A549 (cell line): ENCODE results near the gene NCOR2.

Experiments
- CTCF ChIP-seq: fragments of >200 bp; sonication (Bioruptor Twin); formaldehyde crosslinking; IDR thresholded peaks from 3 replicates; pipeline ENCODE4 v1.5.1; 2016
- MAFK ChIP-seq: fragments of 450-650 bp; IDR thresholded peaks from 2 replicates; pipeline ENCODE4 v1.6.1; 2014; ENCODE audit not compliant: partially characterized antibody
- MYC ChIP-seq: IDR thresholded peaks from 2 replicates; pipeline ENCODE4 v1.6.1; 2012; ENCODE audit warnings: mild to moderate bottlenecking, inconsistent platforms, low read length, improper control_type of control experiment, borderline replicate concordance
- NPAS2 ChIP-seq: fragments of 250-450 bp; sonication (Bioruptor Pico); IDR thresholded peaks from 2 replicates; pipeline ENCODE4 v1.8.0; 2022; ENCODE audit warnings: mild to moderate bottlenecking, moderate library complexity, borderline replicate concordance
- NR3C1 ChIP-seq: fragments of >200 bp; sonication (Bioruptor Twin); formaldehyde crosslinking; IDR thresholded peaks from 3 replicates; pipeline ENCODE4 v1.6.1; 2017
- PBX3 ChIP-seq: IDR thresholded peaks from 2 replicates; pipeline ENCODE4 v1.6.1; 2012
- PHF8 ChIP-seq: fragments of 200-600 bp; sonication (generic); IDR thresholded peaks from 2 replicates; pipeline ENCODE4 v1.6.1; 2016; ENCODE audit warnings: low read depth, mild to moderate bottlenecking, antibody characterized with exemption, moderate library complexity, borderline replicate concordance
- POLR2A ChIP-seq: IDR thresholded peaks from 2 replicates; pipeline ENCODE4 v1.6.1; 2012; ENCODE audit warnings: mild to moderate bottlenecking, low read length
- POLR2AphosphoS2 ChIP-seq: conservative IDR thresholded peaks from 2 replicates; pipeline ENCODE4 v1.6.1; 2012; ENCODE audit warnings: low read length, improper control_type of control experiment, inconsistent platforms
- REST ChIP-seq: fragments of 200-600 bp; sonication (generic); IDR thresholded peaks from 2 replicates; pipeline ENCODE4 v1.6.1; 2016; ENCODE audit warnings: antibody characterized with exemption, mild to moderate bottlenecking, moderate library complexity
- SMC3 ChIP-seq: fragments of >200 bp; sonication (Bioruptor Twin); formaldehyde crosslinking; IDR thresholded peaks from 3 replicates; pipeline ENCODE4 v1.6.1; 2018; ENCODE audit warnings: inconsistent platforms
- USF2 ChIP-seq: fragments of 450-650 bp; IDR thresholded peaks from 2 replicates; pipeline ENCODE4 v1.6.1; 2014; ENCODE audit warnings: antibody characterized with exemption

GRCh38 chr12:124539084-124540041 lies 28.0 kb downstream of the NCOR2 start:
- TF ChIP-seq CTCF (no peak), MAFK (no peak), POLR2A (no peak), PHF8 (no peak), USF2 (no peak), NPAS2 (CRISPR knock-in tag) (no peak), POLR2AphosphoS2 (no peak), REST (no peak), PBX3 (no peak), SMC3 (no peak), NR3C1 (no peak), MYC (no peak)
